Neural cell (in vitro differentiated cells): ENCODE data around the gene TAOK2.

Experiments
- EP300 ChIP-seq: fragments of 450-650 bp; conservative IDR thresholded peaks from 2 replicates; pipeline ENCODE4 v1.6.1; 2014; ENCODE audit warnings: antibody characterized with exemption, mild to moderate bottlenecking, moderate library complexity; ENCODE audit not compliant: poor library complexity, severe bottlenecking
- EZH2 ChIP-seq: fragments of 200-600, 300-800 bp; shearing (Covaris generic), sonication (generic); IDR thresholded peaks from 2 replicates; pipeline ENCODE4 v1.6.1; 2014; ENCODE audit warnings: antibody characterized with exemption, low read length, borderline replicate concordance, mild to moderate bottlenecking; ENCODE audit not compliant: insufficient read depth, poor library complexity, severe bottlenecking
- TF ChIP-seq, protein P1 (sequence below): fragments of 450-650 bp; IDR thresholded peaks from 2 replicates; pipeline ENCODE4 v1.5.1; 2014; ENCODE audit warnings: antibody characterized with exemption, mild to moderate bottlenecking, moderate library complexity; ENCODE audit not compliant: poor library complexity, severe bottlenecking

DNA sequence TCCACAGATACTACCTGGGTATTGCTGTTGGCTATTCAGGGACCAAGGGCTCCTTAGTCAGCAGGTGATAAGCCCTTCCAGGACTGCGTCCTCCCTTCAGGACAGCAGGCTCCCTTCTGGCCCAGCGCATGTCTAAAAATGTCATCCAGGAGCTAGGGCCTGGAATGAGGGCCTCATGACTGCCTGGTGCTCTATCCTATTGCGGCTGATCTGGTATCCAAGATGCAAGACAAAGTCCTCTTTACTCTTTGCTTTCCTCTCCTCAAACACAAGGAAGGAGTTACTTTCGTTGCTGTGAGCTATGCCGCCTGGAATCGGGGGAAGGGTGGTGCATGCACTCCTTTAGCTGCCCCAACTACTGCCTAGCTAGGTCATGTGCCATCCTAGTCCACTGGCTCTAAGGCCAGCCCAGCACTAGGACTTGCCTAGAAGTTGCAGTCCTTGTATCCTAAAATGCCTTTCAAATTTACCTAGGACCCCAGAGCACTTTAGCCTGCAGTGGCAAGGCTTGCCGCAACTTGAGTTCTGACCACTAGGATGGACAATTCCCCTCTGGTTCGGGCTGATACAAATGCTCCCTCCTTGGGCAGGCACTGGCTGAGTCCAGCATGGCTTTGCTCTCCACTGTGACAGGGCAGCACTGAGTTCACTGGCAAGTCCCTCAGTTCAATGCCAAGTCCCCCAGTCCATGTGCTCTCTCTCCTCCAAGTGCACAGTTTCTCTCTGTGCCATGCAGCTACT, 21.9 kb upstream of the TAOK2 start:
- TF ChIP-seq, protein P1, sequence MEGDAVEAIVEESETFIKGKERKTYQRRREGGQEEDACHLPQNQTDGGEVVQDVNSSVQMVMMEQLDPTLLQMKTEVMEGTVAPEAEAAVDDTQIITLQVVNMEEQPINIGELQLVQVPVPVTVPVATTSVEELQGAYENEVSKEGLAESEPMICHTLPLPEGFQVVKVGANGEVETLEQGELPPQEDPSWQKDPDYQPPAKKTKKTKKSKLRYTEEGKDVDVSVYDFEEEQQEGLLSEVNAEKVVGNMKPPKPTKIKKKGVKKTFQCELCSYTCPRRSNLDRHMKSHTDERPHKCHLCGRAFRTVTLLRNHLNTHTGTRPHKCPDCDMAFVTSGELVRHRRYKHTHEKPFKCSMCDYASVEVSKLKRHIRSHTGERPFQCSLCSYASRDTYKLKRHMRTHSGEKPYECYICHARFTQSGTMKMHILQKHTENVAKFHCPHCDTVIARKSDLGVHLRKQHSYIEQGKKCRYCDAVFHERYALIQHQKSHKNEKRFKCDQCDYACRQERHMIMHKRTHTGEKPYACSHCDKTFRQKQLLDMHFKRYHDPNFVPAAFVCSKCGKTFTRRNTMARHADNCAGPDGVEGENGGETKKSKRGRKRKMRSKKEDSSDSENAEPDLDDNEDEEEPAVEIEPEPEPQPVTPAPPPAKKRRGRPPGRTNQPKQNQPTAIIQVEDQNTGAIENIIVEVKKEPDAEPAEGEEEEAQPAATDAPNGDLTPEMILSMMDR, result no peak
- TF ChIP-seq EZH2, result no peak
- TF ChIP-seq EP300, result no peak
